Liver (tissue), 9 donors: ENCODE results near the gene CA5A. TPM values are rescaled to one million over a fixed set of nuclear protein-coding genes. Genes with fewer than 3 reads are reported as not detected.

ENCODE experiments used
- DNase-seq: peaks from one replicate; pipeline ENCODE4 v3.0.0-alpha.2; 2017; ENCODE audit warnings: low spot score
- H3K27ac ChIP-seq, 2 donors: one replicate each; pipeline ENCODE4 v1.7.0; 2013; ENCODE audit warnings: inconsistent platforms in 2 of 2, low read length in 2 of 2, control low read depth in 1 of 2, low read depth in 1 of 2, mild to moderate bottlenecking in 1 of 2
- H3K27me3 ChIP-seq, 4 donors: one replicate each; pipeline versions ENCODE4 v1.6.1 to v1.7.0; 2013; ENCODE audit warnings: low read length in 3 of 4, inconsistent platforms in 1 of 4, mild to moderate bottlenecking in 1 of 4, moderate library complexity in 1 of 4; ENCODE audit not compliant: control insufficient read depth in 4 of 4, insufficient read depth in 4 of 4
- H3K36me3 ChIP-seq, 4 donors: one replicate each; pipeline versions ENCODE4 v1.6.1 to v1.7.0; 2013; ENCODE audit warnings: low read length in 3 of 4, mild to moderate bottlenecking in 3 of 4, low read depth in 1 of 4, moderate library complexity in 1 of 4; ENCODE audit not compliant: control insufficient read depth in 4 of 4, insufficient read depth in 3 of 4
- H3K4me1 ChIP-seq, 4 donors: one replicate each; pipeline versions ENCODE4 v1.6.1 to v1.7.0; 2013; ENCODE audit warnings: low read length in 3 of 4, mild to moderate bottlenecking in 3 of 4, moderate library complexity in 1 of 4; ENCODE audit not compliant: control insufficient read depth in 4 of 4, insufficient read depth in 4 of 4
- H3K4me3 ChIP-seq, 3 donors: one replicate each; pipeline versions ENCODE4 v1.6.1 to v1.7.0; 2013; ENCODE audit warnings: low read length in 3 of 3, control low read depth in 1 of 3, low read depth in 1 of 3, mild to moderate bottlenecking in 1 of 3
- H3K9ac ChIP-seq, 2 donors: one replicate each; pipeline ENCODE4 v1.7.0; 2013; ENCODE audit warnings: low read length in 2 of 2, mild to moderate bottlenecking in 2 of 2, moderate library complexity in 2 of 2, control low read depth in 1 of 2, low read depth in 1 of 2
- H3K9me3 ChIP-seq, 4 donors: one replicate each; pipeline versions ENCODE4 v1.6.1 to v1.7.0; 2013; ENCODE audit warnings: low read length in 3 of 4; ENCODE audit not compliant: control insufficient read depth in 4 of 4
- EGR1 ChIP-seq, 2 donors: IDR thresholded peaks; 2 replicates each; pipeline ENCODE4 v1.6.1; 2016 to 2018; ENCODE audit warnings: antibody characterized with exemption in 2 of 2, low read depth in 2 of 2
- GABPA ChIP-seq, 2 donors: IDR thresholded peaks in 1 of 2; conservative IDR thresholded peaks in 1 of 2; 2 replicates each; pipeline ENCODE4 v1.6.1; 2016; ENCODE audit warnings: antibody characterized with exemption in 2 of 2, mild to moderate bottlenecking in 1 of 2, moderate library complexity in 1 of 2
- HNF4A ChIP-seq, 2 donors: conservative IDR thresholded peaks; 2 replicates each; pipeline ENCODE4 v1.6.1; 2016; ENCODE audit warnings: antibody characterized with exemption in 2 of 2, mild to moderate bottlenecking in 2 of 2
- HNF4G ChIP-seq: IDR thresholded peaks from 2 replicates; pipeline ENCODE4 v1.6.1; 2016; ENCODE audit warnings: antibody characterized with exemption
- JUND ChIP-seq, 2 donors: IDR thresholded peaks; 2 replicates each; pipeline ENCODE4 v1.6.1; 2016; ENCODE audit warnings: antibody characterized with exemption in 2 of 2
- NR2F2 ChIP-seq: IDR thresholded peaks from 2 replicates; pipeline ENCODE4 v1.6.1; 2016; ENCODE audit warnings: antibody characterized with exemption
- RAD21 ChIP-seq, 2 donors: IDR thresholded peaks; 2 replicates each; pipeline ENCODE4 v1.6.1; 2016; ENCODE audit warnings: antibody characterized with exemption in 2 of 2, mild to moderate bottlenecking in 2 of 2
- RXRA ChIP-seq, 2 donors: IDR thresholded peaks; 2 replicates each; pipeline ENCODE4 v1.6.1; 2017 to 2018; ENCODE audit warnings: antibody characterized with exemption in 2 of 2, mild to moderate bottlenecking in 1 of 2
- SP1 ChIP-seq: IDR thresholded peaks from 2 replicates; pipeline ENCODE4 v1.6.1; 2018; ENCODE audit warnings: antibody characterized with exemption, mild to moderate bottlenecking
- TAF1 ChIP-seq: conservative IDR thresholded peaks from 2 replicates; pipeline ENCODE4 v1.6.1; 2016; ENCODE audit warnings: antibody characterized with exemption, mild to moderate bottlenecking
- YY1 ChIP-seq: IDR thresholded peaks from 2 replicates; pipeline ENCODE4 v1.6.1; 2016; ENCODE audit warnings: antibody characterized with exemption, mild to moderate bottlenecking
- whole genome bisulfite sequencing: extraction: QIAGEN DNeasy Blood & Tissue Kit; methylation state at CpG from one replicate; pipeline ENCODE4 v1.1.7; 2013; 5-methylcytosine and 5-hydroxymethylcytosine counted together
- polyA plus RNA-seq, 2 donors: library from polyadenylated mRNA; stranded (reverse) in 1 of 2; unstranded in 1 of 2; fragments of 200-250 nt in 1 of 2; fragments of >200 nt in 1 of 2; fragmentation: Nextera tagmentation in 1 of 2; extraction: Ambion mirVana in 1 of 2; gene quantifications; one replicate each; pipeline versions ENCODE4 v1.2.1 to v1.2.3, GENCODE V29; 2013 to 2015
- total RNA-seq, 2 donors: library from RNA; depleted of rRNA; stranded (reverse); fragments of >200 nt; gene quantifications; one replicate each; pipeline ENCODE4 v1.2.3, GENCODE V29; 2014
- TF ChIP-seq, protein P1 (sequence below): IDR thresholded peaks from 2 replicates; pipeline ENCODE4 v1.6.1; 2016; ENCODE audit warnings: antibody characterized with exemption, mild to moderate bottlenecking
- TF ChIP-seq, protein P2 (sequence below): IDR thresholded peaks from 2 replicates; pipeline ENCODE4 v1.6.1; 2016; ENCODE audit warnings: antibody characterized with exemption
- TF ChIP-seq, protein P3 (sequence below): IDR thresholded peaks from 2 replicates; pipeline ENCODE4 v1.6.1; 2016; ENCODE audit warnings: antibody characterized with exemption
- TF ChIP-seq, protein P4 (sequence below): IDR thresholded peaks from 2 replicates; pipeline ENCODE4 v1.6.1; 2016; ENCODE audit warnings: antibody characterized with exemption
- donor health status: healthy.
- donor health status: healthy.
- donor health status: healthy.
- donor health status: healthy.
- donor health status: healthy.

The CA5A gene
- total and polyA plus RNA-seq, 4 donors, result 12.3 to 66.8 (median 33.6) TPM

DNA sequence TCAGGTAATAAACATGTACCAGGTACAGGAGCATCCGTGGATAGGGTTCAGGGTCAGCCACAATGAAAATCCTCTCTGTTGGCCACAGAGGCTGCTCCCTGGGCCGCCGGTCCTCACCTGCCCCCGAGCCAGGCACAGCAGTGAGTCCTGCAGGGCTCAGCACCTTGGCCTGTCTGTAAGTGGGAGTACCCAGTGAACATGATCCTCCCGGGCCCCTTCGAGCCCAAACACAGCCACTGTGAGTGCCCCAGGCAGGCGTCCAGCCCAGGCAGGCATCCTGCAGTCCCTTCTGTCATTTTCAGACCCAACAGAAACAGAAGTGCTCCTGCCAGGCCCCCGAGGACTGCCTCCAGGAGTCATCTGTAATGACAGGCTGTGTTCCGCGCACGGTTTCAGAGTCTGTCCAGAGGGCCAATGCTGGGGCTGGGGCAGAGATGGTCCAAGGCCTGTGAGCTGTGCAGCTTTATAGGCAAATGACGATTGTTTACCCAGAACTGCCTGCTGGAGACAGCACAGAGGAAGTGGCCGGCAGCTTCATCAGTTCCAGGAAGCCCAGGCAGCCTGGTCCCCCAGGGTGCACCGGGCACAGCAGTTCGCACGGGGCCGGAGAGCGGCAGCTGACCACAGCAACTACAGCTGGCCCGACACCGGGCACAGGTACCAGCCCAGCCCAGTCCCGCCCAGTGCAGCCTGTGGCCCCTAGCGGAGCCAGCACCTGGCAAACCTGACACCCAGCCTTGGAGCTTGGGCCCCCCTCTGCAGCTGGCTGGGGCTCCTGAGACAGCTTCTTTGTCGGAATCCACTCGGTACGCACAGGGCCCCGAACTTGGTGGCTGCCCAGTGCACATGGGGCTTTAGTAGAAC lies 80.2 kb downstream of the CA5A start:
- Histone ChIP-seq H3K9ac (peak overlapping the region in 1 of 2 donors; percentile 33), H3K27ac (peak overlapping the region; percentile 66 to 70), H3K9me3 (no peaks in the 10 kb centered on the region), H3K27me3 (no peaks in the 10 kb centered on the region), H3K4me3 (no peak overlapping the region), H3K36me3 (no peaks in the 10 kb centered on the region), H3K4me1 (peaks cover 7 to 31% (median 27%) of the 10 kb centered on the region in 4 donors)
- DNase-seq, result no peak
- peak; percentile 74 to 85 for TF ChIP-seq RXRA (IDR thresholded peaks at IDR 0.05)
- TF ChIP-seq HNF4A (conservative IDR thresholded peaks at IDR 0.05), result peak; percentile 54 to 60
- peak in 1 of 2 donors; percentile 46 for TF ChIP-seq GABPA (IDR thresholded peaks at IDR 0.05 in 1 of 2, conservative IDR thresholded peaks at IDR 0.05 in 1 of 2)
- no peak for TF ChIP-seq JUND (IDR thresholded peaks at IDR 0.05)
- TF ChIP-seq SP1, result peak; percentile 86
- TF ChIP-seq NR2F2, result peak; percentile 7
- TF ChIP-seq, protein P1, sequence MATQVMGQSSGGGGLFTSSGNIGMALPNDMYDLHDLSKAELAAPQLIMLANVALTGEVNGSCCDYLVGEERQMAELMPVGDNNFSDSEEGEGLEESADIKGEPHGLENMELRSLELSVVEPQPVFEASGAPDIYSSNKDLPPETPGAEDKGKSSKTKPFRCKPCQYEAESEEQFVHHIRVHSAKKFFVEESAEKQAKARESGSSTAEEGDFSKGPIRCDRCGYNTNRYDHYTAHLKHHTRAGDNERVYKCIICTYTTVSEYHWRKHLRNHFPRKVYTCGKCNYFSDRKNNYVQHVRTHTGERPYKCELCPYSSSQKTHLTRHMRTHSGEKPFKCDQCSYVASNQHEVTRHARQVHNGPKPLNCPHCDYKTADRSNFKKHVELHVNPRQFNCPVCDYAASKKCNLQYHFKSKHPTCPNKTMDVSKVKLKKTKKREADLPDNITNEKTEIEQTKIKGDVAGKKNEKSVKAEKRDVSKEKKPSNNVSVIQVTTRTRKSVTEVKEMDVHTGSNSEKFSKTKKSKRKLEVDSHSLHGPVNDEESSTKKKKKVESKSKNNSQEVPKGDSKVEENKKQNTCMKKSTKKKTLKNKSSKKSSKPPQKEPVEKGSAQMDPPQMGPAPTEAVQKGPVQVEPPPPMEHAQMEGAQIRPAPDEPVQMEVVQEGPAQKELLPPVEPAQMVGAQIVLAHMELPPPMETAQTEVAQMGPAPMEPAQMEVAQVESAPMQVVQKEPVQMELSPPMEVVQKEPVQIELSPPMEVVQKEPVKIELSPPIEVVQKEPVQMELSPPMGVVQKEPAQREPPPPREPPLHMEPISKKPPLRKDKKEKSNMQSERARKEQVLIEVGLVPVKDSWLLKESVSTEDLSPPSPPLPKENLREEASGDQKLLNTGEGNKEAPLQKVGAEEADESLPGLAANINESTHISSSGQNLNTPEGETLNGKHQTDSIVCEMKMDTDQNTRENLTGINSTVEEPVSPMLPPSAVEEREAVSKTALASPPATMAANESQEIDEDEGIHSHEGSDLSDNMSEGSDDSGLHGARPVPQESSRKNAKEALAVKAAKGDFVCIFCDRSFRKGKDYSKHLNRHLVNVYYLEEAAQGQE, result peak; percentile 82
- TF ChIP-seq, protein P2, sequence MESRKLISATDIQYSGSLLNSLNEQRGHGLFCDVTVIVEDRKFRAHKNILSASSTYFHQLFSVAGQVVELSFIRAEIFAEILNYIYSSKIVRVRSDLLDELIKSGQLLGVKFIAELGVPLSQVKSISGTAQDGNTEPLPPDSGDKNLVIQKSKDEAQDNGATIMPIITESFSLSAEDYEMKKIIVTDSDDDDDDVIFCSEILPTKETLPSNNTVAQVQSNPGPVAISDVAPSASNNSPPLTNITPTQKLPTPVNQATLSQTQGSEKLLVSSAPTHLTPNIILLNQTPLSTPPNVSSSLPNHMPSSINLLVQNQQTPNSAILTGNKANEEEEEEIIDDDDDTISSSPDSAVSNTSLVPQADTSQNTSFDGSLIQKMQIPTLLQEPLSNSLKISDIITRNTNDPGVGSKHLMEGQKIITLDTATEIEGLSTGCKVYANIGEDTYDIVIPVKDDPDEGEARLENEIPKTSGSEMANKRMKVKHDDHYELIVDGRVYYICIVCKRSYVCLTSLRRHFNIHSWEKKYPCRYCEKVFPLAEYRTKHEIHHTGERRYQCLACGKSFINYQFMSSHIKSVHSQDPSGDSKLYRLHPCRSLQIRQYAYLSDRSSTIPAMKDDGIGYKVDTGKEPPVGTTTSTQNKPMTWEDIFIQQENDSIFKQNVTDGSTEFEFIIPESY, result peak; percentile 30
- TF ChIP-seq, protein P3, sequence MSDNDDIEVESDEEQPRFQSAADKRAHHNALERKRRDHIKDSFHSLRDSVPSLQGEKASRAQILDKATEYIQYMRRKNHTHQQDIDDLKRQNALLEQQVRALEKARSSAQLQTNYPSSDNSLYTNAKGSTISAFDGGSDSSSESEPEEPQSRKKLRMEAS, result no peak
- TF ChIP-seq TAF1, result peak; percentile 48
- TF ChIP-seq YY1, result peak; percentile 52
- TF ChIP-seq HNF4G, result no peak
- TF ChIP-seq, protein P4, sequence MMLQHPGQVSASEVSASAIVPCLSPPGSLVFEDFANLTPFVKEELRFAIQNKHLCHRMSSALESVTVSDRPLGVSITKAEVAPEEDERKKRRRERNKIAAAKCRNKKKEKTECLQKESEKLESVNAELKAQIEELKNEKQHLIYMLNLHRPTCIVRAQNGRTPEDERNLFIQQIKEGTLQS, result no peak
- peak in 1 of 2 donors; percentile 46 for TF ChIP-seq RAD21 (IDR thresholded peaks at IDR 0.05)
- TF ChIP-seq EGR1 (IDR thresholded peaks at IDR 0.05; ENCODE audit: low read depth in 2 of 2), result peak in 1 of 2 donors; percentile 48
- WGBS, result 42% methylated on average over 26 of the region's 26 CpGs
